Measurements from ENCODE around the gene TESK1.

- TF ChIP-seq CTCF (IDR thresholded peaks at IDR 0.05) = no peak
- TF ChIP-seq EZH2 (IDR thresholded peaks at IDR 0.05; ENCODE audit: borderline replicate concordance, insufficient read depth, low read depth, low read length, poor library complexity, severe bottlenecking) = no peak
Measured at GRCh38 chr9:35651956-35652828, 47.1 kb downstream of the TESK1 start.

Measured in B cell (primary cell).